Measurements from ENCODE around the gene LDHAL6A.
"Not testable (repeated sequence)": the region's sequence is repeated elsewhere in the genome, so short reads cannot be mapped to it uniquely, and the experiment has no call there.

Gene LDHAL6A

GRCh38 chr11:18455686-18456372 is at the start of gene LDHAL6A:
Gene LDHAL6A, plus strand, starts transcription at chr11:18455856. Its CDS starts 825 bp downstream, at chr11:18456681.
- DNase-seq, result no peak

DNA sequence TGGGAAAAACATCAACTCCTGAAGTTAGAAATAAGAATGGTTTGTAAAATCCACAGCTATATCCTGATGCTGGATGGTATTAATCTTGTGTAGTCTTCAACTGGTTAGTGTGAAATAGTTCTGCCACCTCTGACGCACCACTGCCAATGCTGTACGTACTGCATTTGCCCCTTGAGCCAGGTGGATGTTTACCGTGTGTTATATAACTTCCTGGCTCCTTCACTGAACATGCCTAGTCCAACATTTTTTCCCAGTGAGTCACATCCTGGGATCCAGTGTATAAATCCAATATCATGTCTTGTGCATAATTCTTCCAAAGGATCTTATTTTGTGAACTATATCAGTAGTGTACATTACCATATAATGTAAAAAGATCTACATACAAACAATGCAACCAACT is 48.3 kb upstream of the LDHAL6A start:
- DNase-seq, result not testable (repeated sequence)

DNA sequence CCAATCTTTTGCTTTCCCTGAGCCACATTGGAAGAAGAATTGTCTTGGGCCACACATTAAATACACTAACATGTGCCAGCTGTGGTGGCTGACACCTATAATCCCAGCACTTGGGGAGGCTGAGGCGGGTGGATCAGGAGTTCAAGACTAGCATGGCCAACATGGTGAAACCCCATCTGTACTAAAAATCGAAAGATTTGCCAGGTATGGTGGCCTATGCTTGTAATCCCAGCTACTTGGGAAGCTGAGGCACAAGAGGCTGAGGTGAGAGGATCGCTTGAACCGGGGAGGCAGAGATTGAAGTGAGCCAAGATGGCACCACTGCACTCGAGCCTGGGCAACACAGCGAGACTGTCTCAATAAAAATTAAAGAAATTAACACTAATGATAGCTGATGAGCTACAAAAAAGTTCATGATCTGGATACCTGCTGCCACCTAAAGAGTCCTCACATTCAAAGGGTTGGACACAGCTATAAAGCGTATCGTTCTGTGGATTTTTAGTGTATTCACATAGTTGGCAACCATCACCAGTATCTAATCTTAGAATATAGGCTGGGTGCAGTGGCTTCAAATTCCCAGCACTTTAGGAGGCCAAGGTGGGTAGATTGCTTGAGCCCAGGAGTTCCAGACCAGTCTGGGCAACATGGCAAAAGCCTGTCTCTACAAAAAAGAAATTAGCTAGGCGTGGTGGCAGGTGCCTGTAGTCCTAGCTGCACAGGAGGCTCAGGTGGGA is 46.9 kb upstream of the LDHAL6A start:
- DNase-seq, result no peak

- no peak for DNase-seq
Observed at GRCh38 chr11:18416459-18416858, 39.2 kb upstream of the LDHAL6A start.

- DNase-seq, result no peak
Observed at GRCh38 chr11:18419040-18419439, 36.6 kb upstream of the LDHAL6A start.

- DNase-seq, result no peak
Observed at GRCh38 chr11:18420067-18420466, 35.6 kb upstream of the LDHAL6A start.

DNA sequence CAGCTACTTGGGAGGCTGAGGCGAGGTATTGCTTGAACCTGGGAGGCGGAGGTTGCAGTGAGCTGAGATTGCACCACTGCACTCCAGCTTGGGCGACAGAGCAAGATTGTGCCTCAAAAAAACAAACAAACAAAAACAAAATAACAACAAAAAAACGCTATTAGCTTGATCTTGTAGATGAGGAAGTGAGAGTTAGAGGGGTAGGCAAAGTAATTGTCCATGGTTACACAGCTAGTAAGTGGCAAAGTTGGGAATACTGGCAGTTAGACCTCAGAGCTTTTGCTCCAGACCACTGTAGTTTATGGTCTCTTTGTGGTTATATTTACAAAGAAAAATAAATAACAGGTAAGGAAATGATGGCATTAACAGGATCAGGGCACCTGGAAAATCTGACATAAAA is 28.4 kb upstream of the LDHAL6A start:
- DNase-seq, result no peak

DNA sequence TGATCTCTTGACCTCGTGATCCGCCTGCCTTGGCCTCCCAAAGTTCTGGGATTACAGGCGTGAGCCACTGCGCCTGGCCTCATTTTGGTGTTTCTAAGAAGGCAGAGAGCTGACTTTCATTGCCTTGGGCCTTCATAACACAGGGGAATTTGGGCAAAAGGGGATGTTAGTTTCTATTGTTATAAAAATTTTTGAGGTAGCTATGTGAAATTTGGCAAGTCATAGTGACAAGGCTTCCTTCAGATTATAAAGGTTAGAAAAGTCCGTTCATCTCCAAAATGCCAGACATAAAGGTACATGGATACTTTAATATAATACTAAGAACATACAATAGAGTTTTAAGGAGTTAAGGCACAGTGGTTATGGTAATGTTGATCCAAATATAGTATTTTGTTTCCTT is 26.3 kb upstream of the LDHAL6A start:
- DNase-seq, result no peak

DNA sequence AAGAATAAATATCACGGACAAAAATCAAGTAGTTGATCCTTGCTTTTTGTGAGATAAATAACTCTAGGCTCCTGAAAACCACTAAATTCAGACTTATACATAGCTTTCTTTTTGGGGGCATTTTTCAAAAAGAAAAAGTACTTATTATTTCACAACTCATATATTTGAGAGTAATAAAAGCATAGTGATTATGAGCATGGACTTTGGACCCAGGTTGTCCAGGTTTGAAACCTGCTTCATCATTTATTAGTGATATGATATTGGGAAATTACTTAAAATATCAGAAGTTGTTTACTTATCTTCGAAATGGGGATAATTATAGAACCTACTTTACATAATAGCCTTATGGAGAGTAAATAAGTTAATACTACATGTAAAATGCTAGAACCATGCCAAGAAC is 17.0 kb upstream of the LDHAL6A start:
- DNase-seq, result no peak

GRCh38 chr11:18449251-18449650 is 6.4 kb upstream of the LDHAL6A start:
- DNase-seq, result no peak

DNA sequence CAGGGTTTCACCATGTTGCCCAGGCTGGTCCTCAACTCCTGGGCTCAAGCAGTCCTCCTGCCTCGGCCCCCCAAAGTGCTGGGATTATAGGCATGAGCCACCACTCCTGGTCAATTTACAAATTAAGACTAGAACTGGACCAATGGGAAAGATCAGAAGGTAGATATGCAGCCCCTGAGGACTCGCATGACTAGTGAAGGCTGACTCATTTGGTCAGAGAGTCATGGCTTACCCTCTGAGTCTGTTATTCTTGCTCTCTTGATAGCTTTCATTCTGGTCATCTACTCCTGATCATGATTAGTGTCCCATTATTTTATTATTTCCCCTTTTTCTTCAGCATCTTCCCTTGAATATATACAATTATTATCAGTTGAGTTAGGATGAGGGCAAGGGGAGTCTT is 2.7 kb upstream of the LDHAL6A start:
- DNase-seq, result no peak

DNA sequence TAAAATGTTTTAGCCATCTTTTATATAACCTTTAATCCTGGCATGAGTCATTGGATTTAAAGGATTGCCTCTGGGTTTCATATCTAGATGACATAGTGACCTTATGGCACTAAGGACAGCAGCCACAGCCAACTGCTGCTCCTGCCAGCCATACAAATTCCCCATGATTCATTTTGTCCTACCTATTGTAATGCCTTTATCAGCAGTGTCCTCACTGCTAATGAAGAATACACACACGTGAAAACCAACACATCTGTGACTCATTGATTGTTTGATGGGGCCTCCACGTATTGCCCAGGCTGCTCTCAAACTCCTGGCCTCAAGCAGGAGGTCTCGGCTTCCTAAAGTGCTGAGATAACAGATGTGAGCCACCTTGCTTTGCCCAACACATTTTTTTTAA is 1.8 kb downstream of the LDHAL6A start:
- DNase-seq, result no peak

- DNase-seq, result no peak
Observed at GRCh38 chr11:18459634-18460033, 4.0 kb downstream of the LDHAL6A start.

DNA sequence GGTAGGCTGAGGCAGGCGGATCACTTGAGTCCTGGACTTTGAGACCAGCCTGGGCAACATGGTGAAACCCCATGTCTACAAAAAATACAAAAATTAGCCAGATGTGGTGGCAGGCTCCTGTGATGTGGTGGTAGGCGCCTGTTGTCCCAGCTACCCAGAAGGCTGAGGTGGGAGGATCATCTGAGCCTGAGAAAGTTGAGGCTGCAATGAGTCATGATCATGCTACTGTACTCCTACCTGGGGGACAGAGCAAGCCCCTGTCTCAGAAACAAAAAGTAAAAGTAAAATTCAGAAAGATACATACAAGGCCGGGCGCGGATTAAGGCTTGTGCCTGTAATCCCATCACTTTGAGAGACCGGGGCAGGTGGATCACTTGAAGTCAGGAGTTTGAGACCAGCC is 6.3 kb downstream of the LDHAL6A start:
- DNase-seq, result no peak

DNA sequence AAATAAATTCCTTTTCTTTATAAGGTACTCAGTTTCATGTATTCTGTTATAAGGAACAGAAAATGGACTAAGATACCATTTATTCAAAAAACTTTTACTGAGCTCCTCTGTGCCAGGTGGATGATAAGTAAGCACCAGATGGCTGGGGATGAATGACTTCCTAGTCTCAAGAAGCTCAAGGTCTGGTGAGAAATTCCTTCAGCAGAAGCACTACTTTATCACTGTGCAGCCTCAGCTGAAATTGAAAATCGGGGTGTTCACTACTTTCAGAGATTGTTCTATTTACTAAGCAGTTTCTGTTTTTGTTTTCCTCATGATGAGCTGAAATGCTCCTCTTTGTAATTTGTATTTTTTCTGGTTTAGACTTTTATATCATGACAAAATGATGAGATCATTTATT is 7.8 kb downstream of the LDHAL6A start:
- DNase-seq, result no peak

- DNase-seq, result no peak
Observed at GRCh38 chr11:18466402-18466801, 10.7 kb downstream of the LDHAL6A start.

DNA sequence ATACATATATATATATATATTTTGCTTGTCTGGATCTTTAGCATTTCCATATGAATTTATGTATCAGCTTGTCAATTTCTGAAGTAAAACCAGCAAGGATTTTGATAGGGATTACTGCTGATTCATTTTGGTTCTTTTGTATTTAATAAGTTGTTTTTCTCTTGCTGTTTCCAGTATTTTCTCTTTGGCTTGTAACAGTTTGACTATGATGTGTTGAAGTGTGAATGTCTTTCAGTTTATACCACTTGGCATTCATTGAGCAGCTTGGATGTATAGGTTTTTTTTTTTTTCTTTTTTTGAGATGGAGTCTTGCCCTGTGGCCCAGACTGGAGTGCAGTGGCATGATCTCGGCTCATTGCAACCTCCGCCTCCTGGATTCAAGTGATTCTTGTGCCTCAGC is 12.4 kb downstream of the LDHAL6A start:
- DNase-seq, result no peak

GRCh38 chr11:18468961-18469360 is 13.3 kb downstream of the LDHAL6A start:
- no peak for DNase-seq

GRCh38 chr11:18471995-18472394 is 16.3 kb downstream of the LDHAL6A start:
- DNase-seq, result no peak

DNA sequence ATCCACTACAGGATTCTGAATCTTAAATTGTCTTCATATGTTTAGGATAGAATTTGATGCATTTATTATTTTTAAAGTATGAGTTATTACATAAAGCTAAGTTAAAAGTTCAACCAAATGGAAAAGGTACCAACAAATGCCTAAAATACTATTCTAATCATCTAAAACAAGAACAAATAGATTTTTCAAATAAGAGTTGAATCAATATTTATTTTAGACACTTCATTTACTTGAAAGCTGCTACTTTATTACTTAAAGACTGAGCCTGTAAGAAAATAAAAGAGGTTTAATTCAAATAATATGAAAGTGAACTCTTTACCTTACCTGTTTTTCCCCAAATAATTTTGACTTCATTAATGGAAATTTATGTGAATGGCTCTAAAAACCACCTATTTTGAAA is 16.9 kb downstream of the LDHAL6A start:
- no peak for DNase-seq

GRCh38 chr11:18479063-18479462 is 23.4 kb downstream of the LDHAL6A start:
- DNase-seq, result no peak

DNA sequence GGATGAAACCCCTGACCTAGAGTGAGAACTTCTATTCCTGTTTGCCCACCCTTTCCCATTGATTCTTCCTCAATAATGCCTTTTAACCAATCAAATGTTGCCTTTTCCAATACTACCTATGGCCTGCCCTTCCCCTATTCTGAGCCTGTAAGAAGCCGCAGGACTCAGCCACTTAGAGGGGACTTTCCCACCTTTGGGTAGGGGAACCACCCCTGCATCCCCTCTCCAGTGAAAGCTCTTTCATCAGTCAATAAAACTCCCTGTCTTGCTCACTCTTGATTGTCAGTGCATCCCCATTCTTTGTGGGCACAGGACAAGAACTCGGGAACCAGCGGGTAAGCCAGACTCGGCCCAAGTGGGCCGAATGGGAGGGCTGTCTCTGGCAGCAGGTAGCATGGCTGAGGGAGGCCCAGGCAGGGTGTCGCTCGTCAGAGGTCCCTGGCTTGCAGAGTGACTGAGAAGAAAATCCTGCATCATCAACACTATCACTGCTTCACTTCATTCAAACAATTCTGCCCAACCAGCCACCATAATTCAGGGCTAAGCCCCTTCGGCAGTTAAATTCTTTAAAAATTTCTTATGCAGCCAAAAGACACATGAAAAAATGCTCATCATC is 30.4 kb downstream of the LDHAL6A start:
- no peak for DNase-seq

GRCh38 chr11:18490319-18490718 is 34.7 kb downstream of the LDHAL6A start:
- DNase-seq, result no peak

GRCh38 chr11:18490736-18491485 is 35.3 kb downstream of the LDHAL6A start:
- DNase-seq, result no peak

Data from NCI-H2171 treated with DMSO at 0.1 percent for 48 hours (cell line).